Ecto neural progenitor cell (in vitro differentiated cells): Measurements from ENCODE around the gene SLC35G6.
"Not testable (repeated sequence)": the region's sequence is repeated elsewhere in the genome, so short reads cannot be mapped to it uniquely, and the experiment has no call there.

Experiments used
- DNase-seq: peaks from one replicate; pipeline ENCODE4 v3.0.0-alpha.2; 2018; ENCODE audit warnings: low spot score

The SLC35G6 gene

GRCh38 chr17:7460850-7461660, 20.2 kb upstream of the SLC35G6 start:
- DNase-seq: no peak

- no peak for DNase-seq
Observed at GRCh38 chr17:7462474-7463371, 18.5 kb upstream of the SLC35G6 start.

GRCh38 chr17:7463372-7463846, 17.8 kb upstream of the SLC35G6 start:
- no peak for DNase-seq

- no peak for DNase-seq
Observed at GRCh38 chr17:7464081-7464480, 17.2 kb upstream of the SLC35G6 start.

GRCh38 chr17:7465597-7466275, 15.5 kb upstream of the SLC35G6 start:
- no peak for DNase-seq

GRCh38 chr17:7466318-7466638, 15.0 kb upstream of the SLC35G6 start:
- DNase-seq: no peak

GRCh38 chr17:7466639-7467341, 14.5 kb upstream of the SLC35G6 start:
- DNase-seq: no peak

- no peak for DNase-seq
Observed at GRCh38 chr17:7467498-7467897, 13.7 kb upstream of the SLC35G6 start.

- no peak for DNase-seq
Observed at GRCh38 chr17:7468290-7468689, 13.0 kb upstream of the SLC35G6 start.

- DNase-seq: no peak
Observed at GRCh38 chr17:7468804-7469389, 12.3 kb upstream of the SLC35G6 start.

- DNase-seq: not testable (repeated sequence)
Observed at GRCh38 chr17:7469843-7470242, 11.4 kb upstream of the SLC35G6 start.

GRCh38 chr17:7470457-7470973, 10.7 kb upstream of the SLC35G6 start:
- not testable (repeated sequence) for DNase-seq

- DNase-seq: no peak
Observed at GRCh38 chr17:7471729-7472128, 9.5 kb upstream of the SLC35G6 start.

- DNase-seq: not testable (repeated sequence)
Observed at GRCh38 chr17:7474767-7475166, 6.5 kb upstream of the SLC35G6 start.

GRCh38 chr17:7475764-7476422, 5.4 kb upstream of the SLC35G6 start:
- DNase-seq: no peak

- DNase-seq: no peak
Observed at GRCh38 chr17:7476494-7476893, 4.8 kb upstream of the SLC35G6 start.

GRCh38 chr17:7476951-7477350, 4.3 kb upstream of the SLC35G6 start:
- no peak for DNase-seq

GRCh38 chr17:7477392-7478275, 3.6 kb upstream of the SLC35G6 start:
- DNase-seq: no peak
